Measurements from ENCODE around the gene KRTAP5-3. TPM values are rescaled to one million over a fixed set of nuclear protein-coding genes. Genes with fewer than 3 reads are reported as not detected.
"Not testable (repeated sequence)": the region's sequence is repeated elsewhere in the genome, so short reads cannot be mapped to it uniquely, and the experiment has no call there.

KRTAP5-3 gene
- total RNA-seq, 1 experiment from 2014 or later, result not detected

DNA sequence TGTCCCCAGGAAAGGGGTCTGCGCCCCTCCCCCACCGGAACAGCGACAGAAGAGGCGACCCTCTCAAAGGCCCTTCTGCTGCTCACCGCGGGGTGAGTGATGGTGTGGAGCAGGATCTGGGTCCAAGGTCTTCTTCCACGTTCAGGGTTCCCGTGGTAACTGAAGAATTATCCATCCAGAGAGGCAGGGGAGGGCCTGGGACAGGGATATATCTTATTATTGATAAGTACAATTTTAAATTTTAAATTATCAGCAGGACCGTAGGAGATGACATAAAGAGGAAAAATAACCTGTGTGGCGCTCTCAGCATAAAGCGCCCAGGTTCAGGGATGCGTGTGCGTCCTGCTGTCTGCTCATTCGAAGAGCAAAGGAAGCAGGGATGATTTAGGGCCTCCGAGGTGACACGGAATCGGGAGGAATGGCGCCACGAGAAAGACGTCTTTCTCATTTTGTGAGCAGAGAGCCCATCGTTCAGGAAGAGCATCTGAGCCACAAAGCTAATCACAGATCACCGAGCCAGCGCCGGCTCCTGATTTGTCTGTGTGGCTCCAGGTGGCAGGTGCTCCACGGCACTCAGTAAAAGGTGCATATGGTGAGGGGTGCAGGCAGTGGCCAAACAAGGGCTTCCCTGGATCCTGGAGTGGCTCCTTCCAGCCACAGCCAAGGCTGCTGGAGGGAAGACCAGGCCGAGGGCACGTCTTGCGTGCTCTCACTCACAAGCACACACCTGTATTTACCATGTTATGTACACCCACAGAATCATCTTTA lies 40.6 kb upstream of the KRTAP5-3 start:
- H2AFZ ChIP-seq, result no peak overlapping the region
- H3K36me3 ChIP-seq (ENCODE audit: low read depth), result no peaks in the 10 kb centered on the region
- no peak overlapping the region for H3K27ac ChIP-seq
- no peaks in the 10 kb centered on the region for H3K4me1 ChIP-seq (replicated peaks; ENCODE audit: insufficient read depth)
- H3K4me2 ChIP-seq, result no peak overlapping the region
- no peaks in the 10 kb centered on the region for H4K20me1 ChIP-seq (ENCODE audit: insufficient read depth)
- BruUV-seq (replicated peaks), result no TSS peak
- H3K27me3 ChIP-seq (ENCODE audit: insufficient read depth, low read depth), result peaks cover 37% of the 10 kb centered on the region
- no peaks in the 10 kb centered on the region for H3F3A ChIP-seq (ENCODE audit: insufficient read depth, low read depth)
- no peak for DNase-seq
- no peaks in the 10 kb centered on the region for H3K9me3 ChIP-seq (ENCODE audit: insufficient read depth, low read depth)
- no peaks in the 10 kb centered on the region for H3K9me2 ChIP-seq (ENCODE audit: insufficient read depth)
- ChIA-PET POLR2A (ENCODE audit: unreplicated experiment) (no interaction called here), CTCF (no interaction called here)
- intact Hi-C loops (cut with micrococcal nuclease; ENCODE audit: unreplicated experiment), result no loop called here
- no peak overlapping the region for H3K4me3 ChIP-seq
- TF ChIP-seq, protein P1, sequence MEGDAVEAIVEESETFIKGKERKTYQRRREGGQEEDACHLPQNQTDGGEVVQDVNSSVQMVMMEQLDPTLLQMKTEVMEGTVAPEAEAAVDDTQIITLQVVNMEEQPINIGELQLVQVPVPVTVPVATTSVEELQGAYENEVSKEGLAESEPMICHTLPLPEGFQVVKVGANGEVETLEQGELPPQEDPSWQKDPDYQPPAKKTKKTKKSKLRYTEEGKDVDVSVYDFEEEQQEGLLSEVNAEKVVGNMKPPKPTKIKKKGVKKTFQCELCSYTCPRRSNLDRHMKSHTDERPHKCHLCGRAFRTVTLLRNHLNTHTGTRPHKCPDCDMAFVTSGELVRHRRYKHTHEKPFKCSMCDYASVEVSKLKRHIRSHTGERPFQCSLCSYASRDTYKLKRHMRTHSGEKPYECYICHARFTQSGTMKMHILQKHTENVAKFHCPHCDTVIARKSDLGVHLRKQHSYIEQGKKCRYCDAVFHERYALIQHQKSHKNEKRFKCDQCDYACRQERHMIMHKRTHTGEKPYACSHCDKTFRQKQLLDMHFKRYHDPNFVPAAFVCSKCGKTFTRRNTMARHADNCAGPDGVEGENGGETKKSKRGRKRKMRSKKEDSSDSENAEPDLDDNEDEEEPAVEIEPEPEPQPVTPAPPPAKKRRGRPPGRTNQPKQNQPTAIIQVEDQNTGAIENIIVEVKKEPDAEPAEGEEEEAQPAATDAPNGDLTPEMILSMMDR (conservative IDR thresholded peaks at IDR 0.05), result no peak
- TF ChIP-seq EZH2 (IDR thresholded peaks at IDR 0.05; ENCODE audit: low read depth), result no peak
- no peaks in the 10 kb centered on the region for H3K79me2 ChIP-seq (ENCODE audit: low read depth)

DNA sequence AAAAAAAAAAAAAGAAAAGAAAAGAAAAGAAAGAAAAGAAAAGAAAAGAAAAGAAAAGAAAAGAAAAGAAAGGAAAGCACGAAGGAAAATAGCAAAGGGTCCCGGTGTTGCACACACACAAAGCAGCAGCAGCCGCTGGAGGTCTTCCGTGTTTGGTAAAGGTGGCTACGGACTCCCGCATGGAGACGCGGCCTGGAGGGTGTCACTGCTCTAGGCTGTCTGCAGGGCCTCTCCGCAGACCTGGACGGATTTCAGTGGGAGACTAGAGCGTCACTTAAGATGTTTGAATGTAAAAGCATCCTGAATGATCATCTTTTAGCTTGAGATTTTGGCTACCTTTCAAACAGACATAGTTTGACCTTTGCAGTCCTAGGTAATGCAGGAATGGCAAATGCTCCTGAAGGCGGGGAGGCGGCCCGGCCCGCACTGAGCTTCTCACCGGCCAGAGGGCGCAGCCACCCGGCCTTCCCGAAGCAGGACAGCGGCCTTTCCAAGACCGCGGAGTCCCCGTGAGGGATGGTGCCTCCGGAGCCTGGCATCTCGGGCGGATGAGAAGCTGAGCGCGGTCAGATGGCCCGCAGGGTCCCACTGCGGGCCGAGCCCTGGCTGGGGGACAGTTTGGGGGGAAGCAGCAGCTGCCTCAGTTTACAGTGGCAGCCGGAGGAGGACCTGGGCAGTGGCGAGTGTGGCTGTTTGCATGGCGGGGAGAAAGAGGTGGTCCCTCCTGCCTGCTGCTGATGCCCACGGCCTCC lies 39.8 kb upstream of the KRTAP5-3 start:
- H2AFZ ChIP-seq, result no peak overlapping the region
- H3K27me3 ChIP-seq (ENCODE audit: insufficient read depth, low read depth), result peaks cover 37% of the 10 kb centered on the region
- no peak for DNase-seq
- ChIA-PET CTCF (no interaction called here), POLR2A (ENCODE audit: unreplicated experiment) (no interaction called here)
- intact Hi-C loops (cut with micrococcal nuclease; ENCODE audit: unreplicated experiment), result no loop called here
- BruUV-seq (replicated peaks), result no TSS peak
- no peak overlapping the region for H3K27ac ChIP-seq
- H3K79me2 ChIP-seq (ENCODE audit: low read depth), result no peaks in the 10 kb centered on the region
- no peaks in the 10 kb centered on the region for H3K9me2 ChIP-seq (ENCODE audit: insufficient read depth)
- H4K20me1 ChIP-seq (ENCODE audit: insufficient read depth), result no peaks in the 10 kb centered on the region
- no peak overlapping the region for H3K4me2 ChIP-seq
- H3K9me3 ChIP-seq (ENCODE audit: insufficient read depth, low read depth), result no peaks in the 10 kb centered on the region
- no peak overlapping the region for H3K4me3 ChIP-seq
- H3F3A ChIP-seq (ENCODE audit: insufficient read depth, low read depth), result no peaks in the 10 kb centered on the region
- H3K36me3 ChIP-seq (ENCODE audit: low read depth), result no peaks in the 10 kb centered on the region
- no peaks in the 10 kb centered on the region for H3K4me1 ChIP-seq (replicated peaks; ENCODE audit: insufficient read depth)
- TF ChIP-seq, protein P1 (conservative IDR thresholded peaks at IDR 0.05), result no peak
- TF ChIP-seq EZH2 (IDR thresholded peaks at IDR 0.05; ENCODE audit: low read depth), result no peak

DNA sequence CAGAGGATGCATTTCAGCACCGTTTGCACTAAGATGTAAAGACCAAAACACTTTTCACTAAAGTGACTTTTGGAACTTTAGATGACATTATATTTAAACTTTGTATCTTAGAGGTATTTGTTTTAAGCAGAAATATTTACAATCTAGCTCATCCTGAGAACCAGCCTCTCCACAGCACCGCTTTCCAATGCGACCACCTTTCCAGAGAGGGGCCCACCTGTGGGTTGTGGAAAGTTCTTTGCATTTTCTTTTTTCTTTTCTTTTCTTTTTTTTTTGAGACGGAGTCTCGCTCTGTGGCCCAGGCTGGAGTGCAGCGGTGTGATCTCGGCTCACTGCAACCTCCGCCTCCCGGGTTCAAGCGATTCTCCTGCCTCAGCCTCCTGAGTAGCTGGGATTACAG lies 38.3 kb upstream of the KRTAP5-3 start:
- H3K36me3 ChIP-seq (ENCODE audit: low read depth); H3K9me3 ChIP-seq (ENCODE audit: insufficient read depth, low read depth); H2AFZ ChIP-seq; H3F3A ChIP-seq (ENCODE audit: insufficient read depth, low read depth); POLR2A ChIA-PET (ENCODE audit: unreplicated experiment); H3K9me2 ChIP-seq (ENCODE audit: insufficient read depth); BruUV-seq (replicated peaks); H3K4me1 ChIP-seq (replicated peaks; ENCODE audit: insufficient read depth); H3K4me3 ChIP-seq; H3K79me2 ChIP-seq (ENCODE audit: low read depth); DNase-seq; H3K4me2 ChIP-seq; intact Hi-C loops (cut with micrococcal nuclease; ENCODE audit: unreplicated experiment); H3K27ac ChIP-seq; H4K20me1 ChIP-seq (ENCODE audit: insufficient read depth): not testable (repeated sequence)
- CTCF ChIA-PET, result interaction anchor here (0.6 kb wide), 1 partner anchor 443 kb away, joined by 7 read pairs; no protein-coding TSS in a partner anchor
- peaks cover 43% of the 10 kb centered on the region for H3K27me3 ChIP-seq (ENCODE audit: insufficient read depth, low read depth)

Data from PC-9 (cell line).